Fibroblast of skin of right quadriceps (primary cell): ENCODE measurements around the gene RASSF7.
A peak's percentile ranks its signal among the peaks of the same experiment; 100 is the strongest.
"Not testable (repeated sequence)": the region's sequence is repeated elsewhere in the genome, so short reads cannot be mapped to it uniquely, and the experiment has no call there.

Experiments used
- DNase-seq: peaks from one replicate; pipeline ENCODE4 v3.0.0-alpha.2; 2013

The RASSF7 gene, protein sequence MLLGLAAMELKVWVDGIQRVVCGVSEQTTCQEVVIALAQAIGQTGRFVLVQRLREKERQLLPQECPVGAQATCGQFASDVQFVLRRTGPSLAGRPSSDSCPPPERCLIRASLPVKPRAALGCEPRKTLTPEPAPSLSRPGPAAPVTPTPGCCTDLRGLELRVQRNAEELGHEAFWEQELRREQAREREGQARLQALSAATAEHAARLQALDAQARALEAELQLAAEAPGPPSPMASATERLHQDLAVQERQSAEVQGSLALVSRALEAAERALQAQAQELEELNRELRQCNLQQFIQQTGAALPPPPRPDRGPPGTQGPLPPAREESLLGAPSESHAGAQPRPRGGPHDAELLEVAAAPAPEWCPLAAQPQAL

DNA sequence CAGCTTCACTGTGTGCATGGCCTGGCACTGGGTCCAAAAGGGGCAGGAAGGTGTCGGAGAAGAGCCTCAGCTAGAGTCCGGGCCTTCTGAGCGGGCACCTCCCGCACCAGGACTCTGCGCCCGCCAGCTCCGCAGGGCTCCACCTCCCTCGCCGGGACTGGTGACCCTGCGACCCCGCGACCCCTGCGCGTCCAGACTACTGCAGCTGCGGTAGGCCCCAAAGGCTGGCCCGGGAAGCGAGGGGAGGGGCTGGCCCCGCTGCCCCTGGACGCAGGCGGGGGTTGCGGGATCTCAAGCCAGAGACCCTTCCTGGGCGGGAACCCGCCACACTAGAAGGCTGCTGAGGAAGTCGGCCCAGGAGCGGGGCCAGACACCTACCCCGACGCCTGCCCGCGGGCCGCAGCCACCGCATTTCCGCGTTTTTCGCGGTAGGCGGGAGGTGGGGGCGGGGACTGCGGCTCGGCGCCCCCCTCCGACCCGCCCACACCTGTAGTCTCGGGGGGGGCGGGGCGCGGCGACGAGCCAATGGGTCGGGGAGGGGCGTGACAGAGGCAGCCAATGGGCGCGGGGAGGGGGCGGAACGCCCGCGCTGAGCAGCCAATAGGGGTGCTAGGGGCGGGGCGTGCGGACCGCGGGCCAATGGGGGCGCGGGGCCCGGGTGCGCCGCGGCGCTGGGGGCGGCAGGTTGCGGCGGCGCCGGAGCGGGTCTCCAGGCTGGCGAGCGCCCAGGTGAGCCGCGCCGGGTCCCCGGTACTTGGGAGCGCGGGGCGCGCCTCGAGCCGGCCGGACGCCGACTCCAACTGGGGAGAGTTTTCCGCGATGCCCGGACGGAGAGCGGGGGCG is at the start of gene RASSF7, which contains the start of gene LMNTD2:
TSS of gene RASSF7 (plus strand) at position 666 of the 843 bp plus-strand sequence. CDS start 799 bp downstream, outside the sequence.
TSS of gene LMNTD2 (minus strand) at position 434 of the 843 bp plus-strand sequence. CDS start at position 412, 22 bp downstream.
- DNase-seq: peak; percentile 80

DNA sequence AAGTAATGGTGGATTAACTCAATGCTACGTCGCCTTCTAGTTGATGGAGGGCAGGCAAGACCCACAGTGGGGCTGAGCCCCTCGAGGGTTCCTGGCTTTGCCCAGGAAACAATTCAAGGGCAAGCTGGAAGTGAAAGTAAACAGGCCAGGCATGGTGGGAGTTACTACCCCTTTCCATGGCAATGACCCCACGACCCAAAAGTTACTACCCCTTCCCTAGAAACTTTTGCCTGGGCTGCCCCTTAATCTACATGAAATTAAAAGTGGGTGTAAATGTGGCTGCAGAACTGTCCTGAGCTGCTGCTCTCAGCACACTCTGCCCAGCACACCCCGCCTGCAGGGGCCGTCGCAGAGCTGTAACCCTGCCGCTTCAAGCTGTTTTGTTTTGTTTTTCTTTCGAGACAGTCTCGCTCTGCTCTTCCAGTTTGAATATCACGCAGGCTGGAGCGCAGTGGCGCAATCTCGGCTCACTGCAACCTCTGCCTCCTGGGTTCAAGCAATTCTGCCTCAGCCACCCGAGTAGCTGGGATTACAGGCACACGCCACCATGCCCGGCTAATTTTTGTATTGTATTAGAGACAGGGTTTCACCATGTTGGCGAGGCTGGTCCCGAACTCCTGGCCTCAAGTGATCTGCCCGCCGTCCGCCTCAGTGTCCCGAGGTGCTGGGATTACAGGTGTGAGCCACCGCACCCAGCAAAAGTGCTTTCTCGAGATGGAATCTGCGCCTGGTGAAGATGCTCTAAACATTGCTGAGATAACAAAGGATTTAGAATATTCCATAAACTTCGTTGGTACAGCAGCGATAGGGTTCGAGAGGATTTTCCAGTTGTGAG is 47.8 kb upstream of the RASSF7 start:
- no peak for DNase-seq

DNA sequence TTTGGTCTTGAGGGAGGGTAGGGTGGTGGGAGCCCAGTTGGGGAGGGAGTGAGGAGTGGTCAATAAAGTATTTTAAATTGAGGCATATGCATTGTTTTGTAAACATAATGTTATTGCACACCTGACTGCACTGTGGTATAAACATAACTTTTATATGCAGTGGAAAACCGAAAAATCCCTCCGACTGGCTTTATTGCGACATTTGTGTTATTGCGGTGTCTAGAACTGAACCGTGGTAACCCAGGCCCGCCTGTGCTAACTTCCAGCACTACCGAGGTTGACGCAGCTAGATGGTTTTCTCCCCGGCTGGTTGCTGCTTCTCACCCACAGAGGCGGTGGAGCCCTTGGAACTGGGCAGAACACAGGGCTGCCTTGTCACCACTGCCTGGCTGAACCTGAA is 46.2 kb upstream of the RASSF7 start:
- no peak for DNase-seq

DNA sequence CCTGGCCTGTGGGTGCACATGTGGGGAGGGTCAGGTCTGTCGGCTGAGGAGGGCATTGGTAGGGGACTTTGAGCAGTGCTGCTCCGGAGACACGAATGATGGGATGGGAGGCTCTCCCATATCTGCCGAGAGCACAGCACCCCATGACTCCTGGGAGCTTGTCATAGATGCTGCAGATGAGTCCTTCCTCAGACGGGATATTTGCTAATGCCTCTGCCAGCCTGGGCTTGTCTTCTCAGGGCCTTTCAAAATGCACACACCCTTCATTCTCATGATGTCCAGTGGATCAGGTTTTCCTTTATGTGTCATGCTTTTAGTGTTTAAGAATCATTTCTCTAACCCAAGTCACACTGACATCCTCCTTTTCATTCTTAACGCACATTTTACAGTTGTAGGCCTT is 45.6 kb upstream of the RASSF7 start:
- no peak for DNase-seq

DNA sequence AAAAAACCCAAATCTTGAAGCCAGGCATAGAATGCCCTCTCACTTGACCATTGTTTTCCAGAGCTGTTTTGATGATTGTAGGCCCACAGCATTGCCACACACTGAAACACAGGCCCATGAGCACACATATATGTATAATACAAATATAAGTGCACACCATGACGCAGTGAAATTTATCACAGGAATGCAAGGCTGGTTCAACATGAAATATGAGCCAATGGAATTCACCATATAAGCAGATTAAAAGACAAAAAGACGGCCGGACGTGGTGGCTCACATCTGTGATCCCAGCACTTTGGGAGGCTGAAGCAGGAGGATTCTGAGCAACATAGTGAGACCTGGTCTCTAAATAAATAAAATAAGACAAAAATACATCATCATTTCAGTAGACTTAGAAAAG is 44.4 kb upstream of the RASSF7 start:
- no peak for DNase-seq

DNA sequence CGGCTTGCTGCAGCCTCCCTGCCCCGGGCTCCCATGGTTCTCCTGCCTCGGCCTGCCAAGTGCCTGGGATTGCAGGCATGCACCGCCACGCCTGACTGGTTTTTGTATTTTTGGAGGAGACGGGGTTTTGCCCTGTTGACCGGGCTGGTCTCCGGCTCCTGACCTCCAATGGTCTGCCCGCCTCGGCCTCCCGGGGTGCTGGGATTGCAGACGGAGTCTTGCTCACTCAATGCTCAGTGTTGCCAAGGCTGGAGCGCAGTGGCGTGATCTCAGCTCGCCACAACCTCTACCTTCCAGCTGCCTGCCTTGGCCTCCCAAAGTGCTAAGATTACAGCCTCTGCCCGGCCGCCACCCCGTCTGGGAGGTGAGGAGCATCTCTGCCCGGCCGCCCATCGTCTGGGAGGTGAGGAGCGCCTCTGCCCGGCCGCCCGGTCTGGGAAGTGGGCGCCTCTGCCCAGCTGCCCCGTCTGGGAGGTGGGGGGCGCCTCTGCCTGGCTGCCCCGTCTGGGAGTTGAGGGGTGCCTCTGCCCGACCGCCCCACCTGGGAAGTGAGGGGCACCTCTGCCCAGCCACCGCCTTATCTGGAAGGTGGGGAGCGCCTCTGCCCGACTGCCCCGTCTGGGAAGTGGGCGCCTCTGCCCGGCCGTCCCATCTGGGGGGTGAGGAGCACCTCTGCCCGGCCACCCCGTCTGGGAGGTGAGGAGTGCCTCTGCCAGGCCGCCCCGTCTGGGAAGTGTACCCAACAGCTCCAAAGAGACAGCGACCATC is 43.7 kb upstream of the RASSF7 start:
- DNase-seq: not testable (repeated sequence)

DNA sequence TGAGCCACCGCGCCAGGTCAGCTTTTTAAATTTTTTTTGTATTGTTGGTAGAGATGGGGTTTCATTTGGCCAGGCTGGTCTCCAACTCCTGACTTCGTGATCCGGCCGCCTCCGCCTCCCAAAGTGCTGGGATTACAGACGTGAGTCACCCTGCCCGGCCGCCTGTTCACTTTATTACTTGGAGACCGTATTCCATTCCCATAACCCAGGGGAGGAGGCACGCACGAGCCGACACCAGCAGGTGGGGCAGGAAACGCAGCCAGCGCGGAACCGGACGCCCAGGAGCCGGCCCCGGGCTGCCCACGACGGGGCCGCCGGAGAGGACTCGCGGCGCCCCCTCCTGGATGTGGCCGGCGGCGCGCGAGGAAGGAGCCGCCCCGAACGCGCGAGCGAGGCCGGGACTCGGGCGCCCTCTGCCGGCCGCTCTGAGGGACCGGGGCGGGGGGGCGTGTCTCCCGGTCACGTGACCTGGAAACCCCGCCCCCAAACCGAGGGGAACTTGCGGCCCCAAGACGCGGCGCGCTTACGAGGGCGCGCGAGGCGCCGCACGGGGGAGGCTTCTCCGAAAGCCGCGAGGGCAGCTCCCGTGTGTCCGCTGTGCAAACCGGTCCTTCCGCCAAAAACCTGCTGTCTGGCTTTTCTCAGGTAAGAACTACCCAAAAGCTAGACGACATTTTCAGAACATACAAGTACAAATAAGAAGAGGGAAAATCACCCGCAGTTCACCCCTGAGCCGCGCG is 42.1 kb upstream of the RASSF7 start:
- DNase-seq: peak; percentile 93

DNA sequence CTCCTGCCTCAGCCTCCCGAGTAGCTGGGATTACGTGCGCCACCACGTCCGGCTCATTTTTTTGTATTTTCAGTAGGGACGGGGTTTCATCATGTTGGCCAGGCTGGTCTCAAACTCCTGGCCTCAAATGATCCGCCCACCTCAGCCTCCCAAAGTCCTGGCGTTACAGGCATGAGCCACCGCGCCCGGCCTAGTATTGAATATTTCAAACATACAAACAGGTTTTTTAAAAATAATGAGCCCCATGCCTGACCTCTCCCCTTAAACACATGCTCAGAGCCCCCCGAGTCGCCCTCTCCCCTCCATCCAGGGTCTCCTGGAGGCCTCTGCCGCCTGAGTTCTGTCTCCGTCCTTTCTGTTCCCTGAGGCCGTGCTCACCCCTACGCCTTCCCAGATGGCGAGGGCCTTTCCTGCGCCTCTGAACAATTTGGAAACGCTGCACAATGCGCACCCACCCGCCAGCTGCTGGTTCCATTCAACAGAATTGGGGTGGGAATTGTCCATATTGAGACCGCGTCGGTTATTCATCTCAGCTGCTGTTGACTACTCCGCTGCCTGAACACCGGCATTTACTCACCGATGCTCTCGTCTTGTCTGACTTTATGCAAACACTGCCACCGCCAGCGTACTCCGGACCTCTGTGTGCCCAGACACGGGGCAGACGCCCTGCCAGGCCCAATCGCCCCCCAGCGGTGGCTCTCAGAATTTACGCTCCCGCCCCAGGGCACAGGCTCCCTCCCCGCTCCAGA is 40.2 kb upstream of the RASSF7 start:
- DNase-seq: no peak

DNA sequence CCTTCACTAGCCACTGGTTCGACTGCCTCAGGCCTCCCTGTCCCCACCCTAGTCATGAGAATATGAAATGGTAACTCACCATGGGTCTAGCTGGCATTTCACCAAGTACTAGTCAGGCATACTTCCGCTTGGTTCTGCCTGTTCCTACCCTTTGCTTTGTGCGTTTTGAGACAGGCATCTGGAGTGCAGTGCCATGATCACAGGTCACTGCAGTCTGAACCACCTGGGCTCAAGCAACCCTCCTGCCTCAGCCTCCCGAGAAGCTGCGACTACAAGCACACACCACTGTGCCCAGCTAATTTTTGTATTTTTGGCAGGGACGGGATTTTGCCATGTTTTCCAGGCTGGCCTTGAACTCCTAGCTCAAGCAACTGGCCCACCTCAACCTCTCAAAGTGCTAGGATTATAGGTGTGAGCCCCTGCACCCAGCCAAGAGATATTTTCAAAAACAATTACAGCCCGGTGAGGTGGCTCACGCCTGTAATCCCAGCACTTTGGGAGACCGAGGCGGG is 39.5 kb upstream of the RASSF7 start:
- DNase-seq: no peak

DNA sequence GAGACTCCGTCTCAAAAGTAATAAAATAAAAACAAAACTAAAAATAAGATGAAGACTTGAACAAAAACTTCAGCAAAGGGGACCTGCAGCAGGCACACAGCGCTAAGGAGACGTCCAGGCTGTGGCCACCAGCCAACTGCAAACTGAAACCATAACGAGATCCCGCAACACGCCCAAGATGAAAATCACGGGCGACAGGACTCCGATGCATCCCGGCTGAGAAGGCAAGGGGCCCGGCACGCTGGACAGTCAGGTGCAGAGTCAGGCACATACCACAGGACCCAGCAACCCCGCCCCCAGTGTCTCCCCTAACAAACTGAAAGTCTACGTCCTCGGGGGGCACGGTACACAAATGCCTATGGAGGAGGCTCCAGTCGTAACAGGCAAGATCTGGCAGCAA is 34.6 kb upstream of the RASSF7 start:
- DNase-seq: no peak

DNA sequence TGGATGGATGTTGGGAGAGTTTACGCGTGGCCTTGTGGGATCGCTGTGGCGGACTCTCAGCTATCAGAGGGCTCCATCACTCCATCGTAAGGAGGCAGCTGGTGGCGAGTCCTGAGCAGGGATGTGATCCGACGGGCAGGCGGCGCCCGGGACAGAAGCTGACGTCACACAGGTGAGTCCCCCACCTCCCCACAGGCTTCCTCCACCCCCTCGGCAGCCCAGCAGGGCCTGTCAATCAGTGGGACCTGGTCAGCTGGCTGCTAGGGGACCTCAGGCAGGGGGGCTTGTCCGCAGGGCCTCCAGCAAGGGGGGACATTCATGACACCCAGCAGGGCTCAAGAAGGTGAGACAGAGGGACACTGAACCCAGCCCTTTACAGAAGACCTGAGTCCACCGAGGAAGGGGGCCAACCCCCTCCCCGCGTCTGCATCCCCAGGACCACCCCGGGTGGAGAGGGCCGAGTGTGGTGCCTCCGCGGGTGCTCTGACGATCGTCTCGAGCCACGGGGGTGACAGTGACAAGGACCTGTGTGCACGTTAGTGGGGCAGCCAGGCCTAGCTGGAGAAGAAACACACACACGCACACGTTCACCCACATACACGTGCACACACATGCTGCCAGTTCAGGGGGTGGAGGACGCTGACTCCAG is 32.5 kb upstream of the RASSF7 start:
- DNase-seq: no peak

DNA sequence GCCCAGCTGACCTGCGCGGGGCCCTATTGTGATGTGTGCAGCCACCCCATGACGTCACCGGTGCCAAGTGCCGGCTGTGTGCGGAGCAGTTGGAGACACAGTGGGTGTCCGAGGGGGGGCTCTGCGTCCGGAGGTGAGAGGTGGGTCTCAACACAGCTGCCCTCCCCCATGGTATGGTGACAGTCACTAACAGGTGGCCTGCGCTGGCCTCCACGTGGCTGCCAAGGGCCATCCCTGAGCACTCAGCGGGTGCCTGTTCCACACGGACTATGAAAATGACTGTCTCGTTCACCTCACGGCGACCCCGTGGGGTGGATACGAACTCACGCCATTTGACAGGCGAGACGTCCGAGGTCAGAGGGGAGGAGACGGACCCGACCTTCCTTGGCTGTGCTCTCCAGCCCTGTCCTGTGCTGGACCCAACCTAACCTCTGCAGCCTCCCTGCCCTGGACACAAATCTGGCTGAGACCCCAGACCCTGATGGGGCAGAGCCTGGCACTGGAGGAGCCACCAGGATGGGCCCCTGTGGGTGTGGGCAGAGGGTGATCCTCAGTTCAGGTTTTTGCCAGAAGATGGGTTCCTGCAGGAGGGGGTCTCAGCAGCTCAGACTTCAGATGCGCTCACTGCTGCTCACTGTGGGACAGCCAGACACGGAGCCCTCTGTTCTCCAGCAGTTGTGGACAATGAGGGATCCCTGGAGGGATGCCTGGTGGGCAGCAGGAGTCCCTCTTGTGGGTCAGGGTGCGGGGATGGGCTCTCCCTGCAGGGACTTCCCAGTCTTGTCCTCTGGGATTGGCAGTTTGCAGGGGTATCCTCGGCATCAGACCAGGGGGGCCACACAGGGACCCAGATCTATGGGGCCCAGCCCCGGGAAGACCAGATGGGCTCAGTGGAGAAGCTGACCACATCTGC is 31.7 kb upstream of the RASSF7 start:
- DNase-seq: no peak

DNA sequence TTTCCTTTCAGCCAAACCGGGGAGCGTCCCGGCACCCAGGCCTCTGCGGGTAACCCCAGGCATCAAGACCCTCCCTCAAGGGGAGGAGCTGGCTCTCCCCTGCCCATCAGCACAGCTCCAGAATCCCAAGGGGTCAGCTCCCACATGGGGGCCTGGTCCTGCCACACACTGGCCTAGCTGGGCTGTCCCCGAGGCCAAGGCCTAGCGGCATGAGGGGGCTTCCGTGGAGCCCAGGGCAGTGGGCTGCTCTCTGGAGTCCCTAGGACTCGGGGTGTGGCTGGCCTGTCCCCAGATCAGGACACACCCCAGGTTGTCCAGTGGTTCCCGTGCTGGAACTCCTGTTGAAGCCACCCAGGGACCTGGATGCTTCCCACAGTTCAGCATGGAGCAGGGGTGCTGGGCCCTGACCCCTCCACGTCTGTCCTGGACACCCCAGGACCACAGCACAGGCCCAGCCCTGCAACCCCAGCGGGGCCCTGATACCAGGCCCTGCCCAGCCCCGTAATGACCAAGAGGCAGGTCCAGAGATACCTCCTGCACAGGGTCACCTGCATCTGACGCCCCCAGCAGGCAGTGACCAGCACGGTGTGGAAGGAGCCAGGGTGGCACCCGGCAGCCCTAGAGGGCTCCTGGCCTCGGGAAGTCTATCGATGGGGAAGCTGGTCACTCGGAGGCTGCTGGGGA is 30.9 kb upstream of the RASSF7 start:
- DNase-seq: no peak

DNA sequence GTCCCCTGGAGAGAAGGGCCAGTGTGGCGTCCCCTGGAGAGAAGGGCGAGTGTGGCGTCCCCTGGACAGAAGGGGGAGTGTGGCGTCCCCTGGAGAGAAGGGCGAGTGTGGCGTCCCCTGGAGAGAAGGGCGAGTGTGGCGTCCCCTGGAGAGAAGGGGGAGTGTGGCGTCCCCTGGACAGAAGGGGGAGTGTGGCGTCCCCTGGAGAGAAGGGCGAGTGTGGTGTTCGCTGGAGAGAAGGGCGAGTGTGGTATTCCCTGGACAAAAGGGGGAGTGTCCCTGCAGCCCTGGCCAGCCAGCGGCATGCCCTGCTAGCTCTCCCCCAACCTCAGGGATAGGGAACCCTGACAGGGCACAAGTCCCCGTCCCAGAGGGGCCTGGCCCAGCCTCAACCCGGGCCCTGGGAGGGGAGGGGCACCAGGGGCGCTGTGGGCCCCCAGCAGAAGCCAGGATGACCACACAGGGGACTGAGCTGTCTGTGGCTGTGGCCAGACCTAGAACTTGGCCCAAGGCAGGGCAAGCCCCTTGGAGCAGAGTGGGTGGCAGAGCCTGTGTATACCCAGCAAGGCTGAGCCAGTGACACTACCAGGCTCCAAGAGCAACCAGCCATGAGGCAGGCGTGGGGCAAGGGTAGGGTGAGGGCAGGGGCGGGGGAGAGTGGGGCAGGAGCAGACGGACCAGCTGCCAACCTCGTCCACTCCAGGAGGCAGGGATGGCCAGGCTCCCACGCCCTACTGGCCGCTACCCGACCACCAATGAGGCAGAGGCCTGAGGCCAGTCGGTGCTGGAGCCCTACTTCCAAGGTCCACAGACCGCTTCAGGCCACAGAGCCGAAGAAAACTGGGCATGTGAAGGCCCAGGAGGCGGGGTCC is 29.6 kb upstream of the RASSF7 start:
- no peak for DNase-seq

DNA sequence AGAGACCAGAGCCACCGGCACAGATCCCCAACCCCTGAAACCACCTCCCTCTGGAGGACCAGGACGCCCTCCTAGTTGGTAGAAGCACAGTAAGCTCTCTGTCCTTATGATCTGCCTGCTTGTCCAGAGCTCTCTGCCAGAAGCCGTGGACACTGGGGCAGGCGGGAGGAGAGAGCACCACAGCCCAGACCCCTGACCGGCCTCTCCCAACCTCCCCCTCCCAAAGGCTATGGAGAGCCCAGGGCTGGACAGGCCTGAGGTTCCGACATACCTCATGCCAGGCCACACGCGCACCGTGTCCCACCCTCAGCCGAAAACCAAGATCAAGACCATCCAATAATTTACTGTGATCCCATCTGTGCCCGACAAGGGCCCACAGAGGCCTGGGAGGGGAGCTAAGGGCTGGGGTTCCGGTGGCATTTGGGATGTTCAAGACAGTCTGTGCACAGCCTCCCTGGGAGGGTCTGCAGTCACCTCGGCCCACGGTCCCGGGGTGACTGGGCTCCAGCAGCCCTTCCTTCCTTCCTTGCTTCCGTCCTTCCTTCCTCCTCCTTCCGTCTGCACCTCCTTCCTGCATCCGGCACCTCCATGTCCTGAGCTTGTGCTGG is 28.7 kb upstream of the RASSF7 start:
- DNase-seq: no peak

DNA sequence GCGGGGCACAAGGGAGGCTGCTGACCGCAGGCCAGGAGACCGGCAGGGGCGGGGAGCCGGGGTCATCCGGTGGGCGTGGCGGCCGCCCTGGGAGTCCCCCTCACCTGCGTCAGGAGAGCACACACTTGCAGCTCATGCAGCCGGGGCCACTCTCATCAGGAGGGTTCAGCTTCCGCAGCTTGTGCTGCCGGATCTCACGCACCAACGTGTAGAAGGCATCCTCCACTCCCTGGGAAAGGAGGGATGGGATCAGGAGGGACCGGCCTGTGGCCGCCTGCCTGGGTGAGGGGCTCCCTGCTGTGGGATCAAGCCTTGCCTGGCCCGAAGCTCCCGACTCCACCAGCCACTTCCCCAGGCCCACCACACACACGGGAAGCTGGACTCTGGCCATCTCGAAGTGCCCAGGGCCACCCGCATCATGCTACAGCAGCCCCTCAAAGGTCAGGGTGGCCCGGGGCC is 28.2 kb upstream of the RASSF7 start:
- DNase-seq: no peak
